ENCODE data around the gene GNG8. TPM values are rescaled to one million over a fixed set of nuclear protein-coding genes. Genes with fewer than 3 reads are reported as not detected.

The GNG8 gene
- total and polyA plus RNA-seq, 9 of the 15 experiments (the other 6 are each of a cell fraction or from before 2014, with no cell fraction given), result 1.3 TPM; not detected in 8

GRCh38 chr19:46610413-46610775 lies 25.6 kb downstream of the GNG8 start:
- H4K20me1 ChIP-seq (replicated peaks; ENCODE audit: control insufficient read depth, insufficient read depth, low read length), result peaks cover 18% of the 10 kb centered on the region; the same call in 1 of the 2 replicates
- ATAC-seq, result no peak
- POLR2A ChIA-PET, result interaction anchor here (0.6 to 2.9 kb wide), 4 partner anchors 8 to 62 kb away, joined by 3 to 10 read pairs (median 6); partner anchors contain the start of gene DACT3
- no peak overlapping the region for H3K9ac ChIP-seq (ENCODE audit: insufficient read depth in 1 of 2, low read depth in 2 of 2, low read length in 2 of 2)
- peaks cover 53% of the 10 kb centered on the region; the same call in 2 of the 3 replicates for H3K36me3 ChIP-seq (ENCODE audit: control insufficient read depth, insufficient read depth, low read length)
- H3K4me2 ChIP-seq (ENCODE audit: insufficient read depth, low read length), result no peak overlapping the region
- no peaks in the 10 kb centered on the region for H3K27me3 ChIP-seq (ENCODE audit: control insufficient read depth in 2 of 2, insufficient read depth in 2 of 2, low read length in 2 of 2)
- intact Hi-C loops (cut with micrococcal nuclease) (no loop called here), in situ Hi-C loops (cut with MboI) (loop anchor here (5.0 kb wide), 1 partner anchor 52 kb away; the partner anchor contains the start of gene DACT3)
- no TSS peak for BruUV-seq (replicated peaks)
- no peak for FAIRE-seq
- no peak overlapping the region for H3K4me3 ChIP-seq
- H3K9me3 ChIP-seq (replicated peaks; ENCODE audit: control insufficient read depth, insufficient read depth, low read depth, low read length), result no peaks in the 10 kb centered on the region
- TF ChIP-seq ZNF778 (CRISPR knock-in tag; IDR thresholded peaks at IDR 0.05), result no peak
- no peak for TF ChIP-seq ZBTB5 (IDR thresholded peaks at IDR 0.05)
- no peak for TF ChIP-seq EP400 (IDR thresholded peaks at IDR 0.05)
- TF ChIP-seq BMI1 (IDR thresholded peaks at IDR 0.05; ENCODE audit: low read length), result no peak
- CTCF ChIA-PET (ENCODE audit: low intra/inter-chr PET ratio), result no interaction called here
- H3K27ac ChIP-seq (ENCODE audit: extremely low read depth, low read depth, low read length), result no peak overlapping the region
- H3K4me1 ChIP-seq (replicated peaks in 1 of 2; ENCODE audit: control insufficient read depth in 2 of 2, insufficient read depth in 2 of 2, low read length in 2 of 2), result peaks cover 0 to 15% of the 10 kb centered on the region in 2 experiments; a peak in 1 of 5 replicates
- H3K9me1 ChIP-seq (ENCODE audit: control insufficient read depth, insufficient read depth, low read length), result no peaks in the 10 kb centered on the region
- no peak overlapping the region for H2AFZ ChIP-seq (ENCODE audit: low read depth, low read length)
- WGBS (ENCODE audit: insufficient coverage, low coverage, missing lambda C conversion rate), result 76% methylated on average over 3 of the region's 5 CpGs
- DNase-seq (ENCODE audit: extremely low read depth in 1 of 4, low spot score in 3 of 4), result peak in 1 of 4 experiments; percentile 10
- peaks cover 7% of the 10 kb centered on the region; the same call in 2 of the 3 replicates for H3K79me2 ChIP-seq (ENCODE audit: control insufficient read depth, insufficient read depth, low read length)

All from K562 (cell line).